Colon (tissue), 2 donors: Measurements from ENCODE around the gene VPS50.
"Not testable (repeated sequence)": the region's sequence is repeated elsewhere in the genome, so short reads cannot be mapped to it uniquely, and the experiment has no call there.

ENCODE experiments used
- FAIRE-seq: peaks from 2 replicates; lab custom pipeline; 2012; peaks lifted over from hg19 to GRCh38; lab: Jason Lieb, UNC
- donor health status: control.
- donor health status: control.

Gene VPS50

GRCh38 chr7:93238748-93239147 is 6.6 kb downstream of the VPS50 start:
- FAIRE-seq, result no peak

GRCh38 chr7:93239824-93240223 is 7.7 kb downstream of the VPS50 start:
- FAIRE-seq, result no peak

GRCh38 chr7:93242106-93242505 is 9.9 kb downstream of the VPS50 start:
- FAIRE-seq, result no peak

- FAIRE-seq, result no peak
These were observed 13.6 kb downstream of the VPS50 start for GRCh38 chr7:93245525-93246432.

GRCh38 chr7:93249491-93250148 is 17.5 kb downstream of the VPS50 start:
- no peak for FAIRE-seq

GRCh38 chr7:93258661-93259060 is 26.5 kb downstream of the VPS50 start:
- FAIRE-seq, result no peak

- no peak for FAIRE-seq
These were observed 30.4 kb downstream of the VPS50 start for GRCh38 chr7:93262535-93262934.

- no peak for FAIRE-seq
These were observed 33.1 kb downstream of the VPS50 start for GRCh38 chr7:93265220-93265619.

GRCh38 chr7:93279541-93279940 is 47.4 kb downstream of the VPS50 start:
- FAIRE-seq, result no peak

- no peak for FAIRE-seq
These were observed 52.7 kb downstream of the VPS50 start for GRCh38 chr7:93284908-93285307.

GRCh38 chr7:93293229-93293628 is 61.1 kb downstream of the VPS50 start:
- FAIRE-seq, result no peak

- FAIRE-seq, result no peak
These were observed 66.0 kb downstream of the VPS50 start for GRCh38 chr7:93298206-93298605.

GRCh38 chr7:93298671-93299070 is 66.5 kb downstream of the VPS50 start:
- FAIRE-seq, result no peak

- no peak for FAIRE-seq
These were observed 69.6 kb downstream of the VPS50 start for GRCh38 chr7:93301736-93302135.

GRCh38 chr7:93307131-93307660 is 75.0 kb downstream of the VPS50 start:
- no peak for FAIRE-seq

- FAIRE-seq, result no peak
These were observed 75.8 kb downstream of the VPS50 start for GRCh38 chr7:93307943-93308342.

GRCh38 chr7:93310346-93310745 is 78.2 kb downstream of the VPS50 start:
- no peak for FAIRE-seq

- no peak for FAIRE-seq
These were observed 82.3 kb downstream of the VPS50 start for GRCh38 chr7:93314449-93314848.

- FAIRE-seq, result no peak
These were observed 83.7 kb downstream of the VPS50 start for GRCh38 chr7:93315896-93316295.

- no peak for FAIRE-seq
These were observed 84.6 kb downstream of the VPS50 start for GRCh38 chr7:93316730-93317129.

- no peak for FAIRE-seq
These were observed 88.7 kb downstream of the VPS50 start for GRCh38 chr7:93320887-93321286.

- FAIRE-seq, result not testable (repeated sequence)
These were observed 94.1 kb downstream of the VPS50 start for GRCh38 chr7:93326291-93326690.

GRCh38 chr7:93327006-93327633 is 95.0 kb downstream of the VPS50 start:
- no peak for FAIRE-seq
